Urothelium cell line (cell line): ENCODE measurements around the gene MORN3.

Experiments used
- DNase-seq: peaks from one replicate; pipeline ENCODE4 v3.0.0; 2011; ENCODE audit warnings: low spot score, mixed read lengths
- FAIRE-seq: peaks from 2 replicates; lab custom pipeline; 2011; peaks lifted over from hg19 to GRCh38; lab: Jason Lieb, UNC

Gene MORN3

DNA sequence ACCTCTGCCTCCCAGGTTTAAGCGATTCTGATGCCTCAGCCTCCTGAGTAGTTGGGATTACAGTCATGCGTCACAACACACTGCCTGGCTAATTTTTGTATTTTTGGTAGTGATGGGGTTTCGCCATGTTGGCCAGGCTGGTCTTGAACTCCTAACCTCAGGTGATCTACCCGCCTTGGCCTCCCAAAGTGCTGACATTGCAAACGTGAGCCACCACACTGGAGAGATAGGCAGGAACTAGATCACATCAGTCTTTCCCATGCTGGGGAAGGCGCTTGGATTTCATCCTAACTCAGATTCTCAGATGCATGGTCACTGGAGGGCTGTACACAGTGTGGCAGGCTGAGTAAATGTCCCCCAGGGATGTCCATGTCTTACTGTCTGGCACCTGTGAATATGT is 61.2 kb downstream of the MORN3 start:
- FAIRE-seq, result no peak
- no peak for DNase-seq

DNA sequence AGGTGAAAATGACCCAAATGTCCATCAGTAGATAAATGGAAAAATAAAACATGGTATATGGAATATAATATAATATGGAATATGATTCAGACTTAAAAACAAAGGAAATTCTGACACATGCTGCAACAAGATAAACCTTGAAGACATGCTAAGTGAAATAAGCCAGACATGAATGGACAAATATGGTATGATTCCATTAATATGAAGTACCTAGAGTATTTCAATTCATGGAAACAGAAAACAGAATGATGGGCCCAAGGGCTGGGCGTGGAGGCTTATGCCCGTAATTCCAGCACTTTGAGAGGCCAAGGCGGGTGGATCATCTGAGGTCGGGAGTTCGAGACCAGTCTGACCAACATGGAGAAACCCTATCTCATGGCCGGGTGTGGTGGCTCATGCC is 65.9 kb downstream of the MORN3 start:
- DNase-seq (no peak), FAIRE-seq (no peak)

DNA sequence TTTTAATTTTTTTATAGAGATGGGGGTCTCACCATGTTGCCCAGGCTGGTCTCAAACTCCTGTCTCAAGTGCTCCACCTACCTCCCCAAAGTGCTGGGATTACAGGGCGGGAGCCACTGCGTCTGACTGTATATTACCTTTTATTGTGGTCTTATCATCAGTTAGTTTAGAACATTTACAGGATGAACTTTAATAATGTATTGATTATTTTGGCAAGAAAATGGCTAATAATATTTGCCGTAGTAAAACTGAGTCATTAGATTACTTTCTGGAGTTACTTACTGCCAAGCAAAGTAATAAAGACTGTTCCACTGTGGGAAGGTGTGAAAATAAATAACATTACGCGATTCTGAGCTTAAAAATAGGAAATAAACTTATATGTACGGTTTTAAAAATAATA is 66.7 kb downstream of the MORN3 start:
- FAIRE-seq (no peak), DNase-seq (no peak)

DNA sequence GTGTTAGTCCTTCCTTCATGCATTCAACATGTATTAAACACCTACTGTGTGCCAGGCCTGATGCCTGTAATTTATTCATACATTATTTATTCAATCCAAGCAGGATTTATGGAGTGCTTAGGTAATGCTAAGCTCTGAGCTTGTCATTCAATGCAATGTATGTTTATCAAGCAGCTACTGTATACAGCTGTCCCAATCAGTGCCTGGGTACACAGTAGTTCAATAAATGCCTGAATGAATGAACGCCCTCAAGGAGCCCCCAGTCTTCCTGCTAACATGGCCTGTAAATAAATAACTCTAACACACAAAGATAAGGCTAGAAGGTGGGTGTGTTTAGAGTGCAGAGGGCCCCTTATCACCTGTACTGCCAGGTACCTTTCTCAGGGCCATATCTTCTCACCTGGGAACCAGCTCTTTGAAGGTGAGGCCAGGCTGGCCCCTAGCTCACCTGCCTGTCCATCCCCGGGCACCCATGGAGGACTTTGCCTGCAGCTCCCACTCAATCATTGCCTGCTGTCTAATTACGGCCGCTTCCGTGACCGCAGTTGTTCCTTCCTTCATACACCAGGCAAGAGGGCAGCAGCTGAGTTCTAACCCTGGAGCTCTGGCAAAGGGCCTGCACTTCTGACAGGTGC is 68.6 kb downstream of the MORN3 start:
- DNase-seq, result no peak
- FAIRE-seq, result no peak
